ENCODE measurements around the gene JADE2. TPM values are rescaled to one million over a fixed set of nuclear protein-coding genes. Genes with fewer than 3 reads are reported as not detected.

The JADE2 gene
- total RNA-seq, 6 experiments from 2014 or later: 6.1 to 14.8 (median 8.4) TPM

GRCh38 chr5:134626369-134627014 is 101.0 kb downstream of the JADE2 start:
- H3K27me3 ChIP-seq: no peaks in the 10 kb centered on the region
- H3K4me1 ChIP-seq: peaks cover 0 to 70% (median 18%) of the 10 kb centered on the region in 4 donors
- DNase-seq (no peak), ATAC-seq (peak; percentile 84 to 92 (median 89))
- intact Hi-C loops (cut with DNase I): no loop called here
- H3K27ac ChIP-seq: peak overlapping the region; percentile 63 to 81 (median 79)
- peaks cover 0 to 22% (median 0%) of the 10 kb centered on the region in 4 donors for H3K36me3 ChIP-seq
- H3K4me3 ChIP-seq: no peak overlapping the region
- 28% methylated on average over 2 of the region's 2 CpGs for WGBS (ENCODE audit: insufficient coverage, low coverage, low lambda C conversion rate, missing lambda C conversion rate)
- TF ChIP-seq POLR2A (IDR thresholded peaks at IDR 0.05) (no peak), CTCF (IDR thresholded peaks at IDR 0.05) (no peak)
- H3K9me3 ChIP-seq: no peaks in the 10 kb centered on the region

Small RNA genes within 50 kb of the gene (small RNA-seq; reads per million reads assigned to genes)
- gene RN7SL541P: 0 reads per million in 2 experiments
- gene RNU6-456P: 0 reads per million in 2 experiments

Other genes starting within 250 kb of the JADE2 start
- 1 to 10 TPM in 2 of 6 experiments, under 1 TPM in 3, not detected in 1; 0.39 to 1.6 (median 0.98) TPM for gene CDKL3, start 158.5 kb upstream of the JADE2 start, total RNA-seq
- 10 to 100 TPM; 23.4 to 56.2 (median 37.9) TPM for gene UBE2B, start 154.1 kb upstream of the JADE2 start, total RNA-seq
- gene CDKN2AIPNL, start 113.8 kb upstream of the JADE2 start, total RNA-seq: 10 to 100 TPM in 2 of 6 experiments, 1 to 10 TPM in 4; 5.1 to 10.8 (median 7.8) TPM
- 100 to 1,000 TPM in 4 of 6 experiments, 10 to 100 TPM in 2; 53.0 to 195 (median 142) TPM for gene SAR1B, start 107.2 kb downstream of the JADE2 start, total RNA-seq
- 10 to 100 TPM; 28.4 to 45.8 (median 40.0) TPM for gene SEC24A, start 123.1 kb downstream of the JADE2 start, total RNA-seq
- gene CAMLG, start 212.9 kb downstream of the JADE2 start, total RNA-seq: 10 to 100 TPM in 4 of 6 experiments, 1 to 10 TPM in 2; 8.2 to 16.9 (median 12.0) TPM
- gene DDX46, start 233.1 kb downstream of the JADE2 start, total RNA-seq: 10 to 100 TPM; 13.6 to 22.6 (median 20.6) TPM

All from right lobe of liver (tissue), 6 donors.